HEK293 (cell line): ENCODE data around the gene ITPKB.

Experiments used
- CTCF ChIA-PET: fragments of 350-600 bp; formaldehyde crosslinking; extraction: SDS; loops from one replicate; lab custom pipeline; 2021; ENCODE audit warnings: antibody characterized with exemption; lab: Yijun Ruan, JAX
- POLR2A ChIA-PET: fragments of 300-600 bp; formaldehyde crosslinking; extraction: SDS; loops from one replicate; lab custom pipeline; 2020; ENCODE audit warnings: antibody characterized with exemption, inconsistent platforms; lab: Yijun Ruan, JAX
- H3K27ac ChIP-seq: fragments of 200-500 bp; sonication (Bioruptor generic); 2 replicates; pipeline ENCODE4 v1.5.1; 2014; ENCODE audit warnings: low read depth, low read length, control low read depth, inconsistent platforms; ENCODE audit errors: extremely low read depth
- H3K36me3 ChIP-seq, 2 experiments: fragments of 200-500 bp in 1 of 2; sonication (Bioruptor generic) in 1 of 2; 1 replicate in 1 of 2; 2 replicates in 1 of 2; pipeline ENCODE4 v1.5.1; 2014 to 2017; ENCODE audit warnings: inconsistent platforms in 2 of 2, low read length in 2 of 2; ENCODE audit not compliant: control insufficient read depth in 2 of 2, insufficient read depth in 1 of 2
- H3K4me1 ChIP-seq: fragments of 200-500 bp; sonication (Bioruptor generic); 2 replicates; pipeline ENCODE4 v1.5.1; 2014; ENCODE audit warnings: mild to moderate bottlenecking, low read length, inconsistent platforms; ENCODE audit not compliant: control insufficient read depth, insufficient read depth
- H3K4me3 ChIP-seq: 2 replicates; pipeline ENCODE4 v1.5.1; 2011; ENCODE audit warnings: low read depth, mild to moderate bottlenecking, control low read depth, low read length, moderate library complexity
- H3K9me3 ChIP-seq: fragments of 200-500 bp; sonication (Bioruptor generic); 2 replicates; pipeline ENCODE4 v1.5.1; 2014; ENCODE audit warnings: low read depth, low read length, inconsistent platforms; ENCODE audit not compliant: control insufficient read depth, insufficient read depth
- ATF2 ChIP-seq: fragments of 450-650 bp; formaldehyde crosslinking; IDR thresholded peaks from 2 replicates; pipeline ENCODE4 v1.5.1; 2016; ENCODE audit warnings: missing biosample characterization, missing genetic modification characterization, low read depth
- GLIS1 ChIP-seq: fragments of 450-650 bp; formaldehyde crosslinking; IDR thresholded peaks from 2 replicates; pipeline ENCODE4 v1.5.1; 2016; ENCODE audit warnings: missing biosample characterization, missing genetic modification characterization
- MEIS1 ChIP-seq: sonication (generic); formaldehyde crosslinking; IDR thresholded peaks from 2 replicates; pipeline ENCODE4 v1.8.1; 2022; ENCODE audit warnings: missing genetic modification reagents, mild to moderate bottlenecking, borderline replicate concordance
- PRDM1 ChIP-seq: fragments of 450-650 bp; formaldehyde crosslinking; IDR thresholded peaks from 2 replicates; pipeline ENCODE4; 2016; ENCODE audit warnings: missing biosample characterization, missing genetic modification characterization
- SP7 ChIP-seq: fragments of 450-650 bp; formaldehyde crosslinking; IDR thresholded peaks from 2 replicates; pipeline ENCODE4 v1.5.1; 2016; ENCODE audit warnings: missing biosample characterization, missing genetic modification characterization
- TCF7L2 ChIP-seq: IDR thresholded peaks from 2 replicates; pipeline ENCODE4 v1.6.1; 2011; ENCODE audit warnings: low read depth, mild to moderate bottlenecking, inconsistent platforms, low read length, moderate library complexity, borderline replicate concordance
- ZBTB17 ChIP-seq: fragments of 450-650 bp; formaldehyde crosslinking; IDR thresholded peaks from 2 replicates; pipeline ENCODE4 v1.5.1; 2016; ENCODE audit warnings: missing biosample characterization, missing genetic modification characterization
- ZBTB21 ChIP-seq: fragments of 450-650 bp; formaldehyde crosslinking; IDR thresholded peaks from 2 replicates; pipeline ENCODE4 v1.5.1; 2017; ENCODE audit warnings: missing biosample characterization, missing genetic modification characterization
- ZFHX2 ChIP-seq: fragments of 450-650 bp; formaldehyde crosslinking; conservative IDR thresholded peaks from 2 replicates; pipeline ENCODE4 v1.5.1; 2016; ENCODE audit warnings: missing biosample characterization, missing genetic modification characterization
- ZFP41 ChIP-seq: fragments of 450-650 bp; formaldehyde crosslinking; IDR thresholded peaks from 2 replicates; pipeline ENCODE4 v1.5.1; 2016; ENCODE audit warnings: missing biosample characterization, missing genetic modification characterization, borderline replicate concordance
- ZNF10 ChIP-seq: fragments of 450-650 bp; formaldehyde crosslinking; IDR thresholded peaks from 2 replicates; pipeline ENCODE4 v1.5.1; 2017; ENCODE audit warnings: missing biosample characterization, missing genetic modification characterization
- ZNF121 ChIP-seq: fragments of 450-650 bp; formaldehyde crosslinking; IDR thresholded peaks from 2 replicates; pipeline ENCODE4 v1.5.1; 2016; ENCODE audit warnings: missing biosample characterization, missing genetic modification characterization
- ZNF148 ChIP-seq: fragments of 450-650 bp; formaldehyde crosslinking; IDR thresholded peaks from 2 replicates; pipeline ENCODE4 v1.5.0; 2017; ENCODE audit warnings: missing biosample characterization, missing genetic modification characterization, borderline replicate concordance
- ZNF169 ChIP-seq: fragments of 450-650 bp; formaldehyde crosslinking; IDR thresholded peaks from 2 replicates; pipeline ENCODE4 v1.5.1; 2016; ENCODE audit warnings: missing biosample characterization, missing genetic modification characterization
- ZNF2 ChIP-seq: fragments of 450-650 bp; formaldehyde crosslinking; IDR thresholded peaks from 2 replicates; pipeline ENCODE4 v1.5.1; 2016; ENCODE audit warnings: missing biosample characterization, missing genetic modification characterization
- ZNF214 ChIP-seq: fragments of 450-650 bp; formaldehyde crosslinking; IDR thresholded peaks from 2 replicates; pipeline ENCODE4 v1.5.1; 2017; ENCODE audit warnings: missing biosample characterization, mild to moderate bottlenecking, missing genetic modification characterization, borderline replicate concordance
- ZNF354C ChIP-seq: fragments of 450-650 bp; formaldehyde crosslinking; IDR thresholded peaks from 2 replicates; pipeline ENCODE4 v1.5.1; 2016; ENCODE audit warnings: missing biosample characterization, missing genetic modification characterization, low read depth, borderline replicate concordance
- ZNF521 ChIP-seq: fragments of 450-650 bp; formaldehyde crosslinking; IDR thresholded peaks from 2 replicates; pipeline ENCODE4 v1.5.1; 2017; ENCODE audit warnings: missing biosample characterization, mild to moderate bottlenecking, missing genetic modification characterization
- ZNF530 ChIP-seq: fragments of 450-650 bp; formaldehyde crosslinking; IDR thresholded peaks from 2 replicates; pipeline ENCODE4 v1.5.1; 2016; ENCODE audit warnings: low read depth, missing biosample characterization, missing genetic modification characterization
- ZNF555 ChIP-seq: fragments of 450-650 bp; formaldehyde crosslinking; conservative IDR thresholded peaks from 2 replicates; pipeline ENCODE4 v1.5.1; 2017; ENCODE audit warnings: missing biosample characterization, mild to moderate bottlenecking, missing genetic modification characterization, inconsistent platforms
- ZNF658 ChIP-seq: fragments of 450-650 bp; formaldehyde crosslinking; IDR thresholded peaks from 2 replicates; pipeline ENCODE4; 2016; ENCODE audit warnings: missing biosample characterization, missing genetic modification characterization
- ZNF76 ChIP-seq: fragments of 450-650 bp; formaldehyde crosslinking; IDR thresholded peaks from 2 replicates; pipeline ENCODE4; 2016; ENCODE audit warnings: low read depth, missing biosample characterization, missing genetic modification characterization, borderline replicate concordance
- ZSCAN5A ChIP-seq: fragments of 450-650 bp; formaldehyde crosslinking; IDR thresholded peaks from 2 replicates; pipeline ENCODE4 v1.5.1; 2016; ENCODE audit warnings: missing biosample characterization, missing genetic modification characterization

Gene ITPKB

GRCh38 chr1:226692051-226692792 lies 46.9 kb downstream of the ITPKB start (continued):
- TF ChIP-seq ZSCAN5A (tag by site-specific recombination) (no peak), ZNF354C (tag by site-specific recombination) (no peak), GLIS1 (no peak), ZNF10 (tag by site-specific recombination) (no peak), ZBTB17 (tag by site-specific recombination) (no peak)

GRCh38 chr1:226691247-226691646 lies 47.8 kb downstream of the ITPKB start:
- Histone ChIP-seq H3K27ac (no peak overlapping the region), H3K4me3 (no peak overlapping the region), H3K9me3 (no peaks in the 10 kb centered on the region), H3K36me3 (no peaks in the 10 kb centered on the region), H3K4me1 (no peaks in the 10 kb centered on the region)
- ChIA-PET CTCF (no interaction called here), POLR2A (no interaction called here)
- TF ChIP-seq MEIS1 = no peak
- no peak for TF ChIP-seq PRDM1
- TF ChIP-seq ZNF530 = no peak
- no peak for TF ChIP-seq ZNF121
- TF ChIP-seq ATF2 (tag by site-specific recombination) = no peak

GRCh38 chr1:226690460-226690982 lies 48.6 kb downstream of the ITPKB start:
- Histone ChIP-seq H3K27ac (no peak overlapping the region), H3K36me3 (no peaks in the 10 kb centered on the region), H3K4me1 (no peaks in the 10 kb centered on the region), H3K9me3 (no peaks in the 10 kb centered on the region), H3K4me3 (no peak overlapping the region)
- no peak for TF ChIP-seq ZNF76 (tag by site-specific recombination)
- TF ChIP-seq ZFHX2 = 0 out of 2 replicates have a peak, but pooled peaks have one; percentile 11
- CTCF ChIA-PET = no interaction called here
- POLR2A ChIA-PET = no interaction called here

- Histone ChIP-seq H3K36me3 (no peaks in the 10 kb centered on the region), H3K4me1 (no peaks in the 10 kb centered on the region), H3K4me3 (no peak overlapping the region), H3K27ac (no peak overlapping the region), H3K9me3 (no peaks in the 10 kb centered on the region)
- ChIA-PET CTCF (interaction anchor here (0.8 to 1.1 kb wide), 2 partner anchors 24 to 63 kb away, joined by 3 to 4 read pairs; no protein-coding TSS in a partner anchor), POLR2A (interaction anchor here (1.4 kb wide), 1 partner anchor 128 kb away, joined by 3 read pairs; no protein-coding TSS in a partner anchor)
- TF ChIP-seq ZNF555 (no peak), TCF7L2 (no peak), ZNF658 (tag by site-specific recombination) (no peak), ZBTB21 (tag by site-specific recombination) (no peak), ZNF521 (tag by site-specific recombination) (no peak), ZNF2 (no peak), ZNF148 (tag by site-specific recombination) (no peak), ZNF214 (tag by site-specific recombination) (no peak), ZFP41 (tag by site-specific recombination) (no peak), ZNF169 (tag by site-specific recombination) (no peak), SP7 (no peak)
Measured at GRCh38 chr1:226688808-226689207, 50.3 kb downstream of the ITPKB start.
